Mucosa of gallbladder (tissue), 1 donor: ENCODE measurements around the gene CERS3. TPM values are rescaled to one million over a fixed set of nuclear protein-coding genes. Genes with fewer than 3 reads are reported as not detected.
A peak's percentile ranks its signal among the peaks of the same experiment; 100 is the strongest.
"Not testable (repeated sequence)": the region's sequence is repeated elsewhere in the genome, so short reads cannot be mapped to it uniquely, and the experiment has no call there.

ENCODE experiments used
- DNase-seq: peaks from one replicate; pipeline ENCODE4 v3.0.0-alpha.2; 2020; ENCODE audit warnings: low spot score
- total RNA-seq: library from RNA; stranded (reverse); gene quantifications from one replicate; pipeline ENCODE4 v1.2.1, GENCODE V29; 2021
- donor health status: DM: no; HTN: no; CAD: no.

CERS3 gene
- total RNA-seq, 1 donor from 2014 or later, result not detected

GRCh38 chr15:100464888-100465287, 63.9 kb downstream of the CERS3 start:
- DNase-seq, result no peak

- no peak for DNase-seq
These were observed 64.5 kb downstream of the CERS3 start for GRCh38 chr15:100464256-100464655.

- DNase-seq, result no peak
These were observed 65.2 kb downstream of the CERS3 start for GRCh38 chr15:100463515-100463914.

GRCh38 chr15:100461049-100461448, 67.7 kb downstream of the CERS3 start:
- DNase-seq, result no peak

GRCh38 chr15:100457201-100457600, 71.5 kb downstream of the CERS3 start:
- DNase-seq, result no peak

- DNase-seq, result no peak
These were observed 74.6 kb downstream of the CERS3 start for GRCh38 chr15:100454148-100454547.

- no peak for DNase-seq
These were observed 80.3 kb downstream of the CERS3 start for GRCh38 chr15:100448481-100448880.

GRCh38 chr15:100441063-100441462, 87.7 kb downstream of the CERS3 start:
- DNase-seq, result not testable (repeated sequence)

- DNase-seq, result no peak
These were observed 89.2 kb downstream of the CERS3 start for GRCh38 chr15:100439514-100439913.

- DNase-seq, result peak; percentile 31
These were observed 90.2 kb downstream of the CERS3 start for GRCh38 chr15:100438570-100438969.

GRCh38 chr15:100437261-100437660, 91.5 kb downstream of the CERS3 start:
- DNase-seq, result no peak

GRCh38 chr15:100434561-100434960, 94.2 kb downstream of the CERS3 start:
- DNase-seq, result no peak

GRCh38 chr15:100434038-100434437, 94.7 kb downstream of the CERS3 start:
- no peak for DNase-seq

- DNase-seq, result no peak
These were observed 95.4 kb downstream of the CERS3 start for GRCh38 chr15:100433304-100433703.

- no peak for DNase-seq
These were observed 98.3 kb downstream of the CERS3 start for GRCh38 chr15:100430411-100430810.

- DNase-seq, result peak; percentile 13
These were observed 99.5 kb downstream of the CERS3 start for GRCh38 chr15:100429116-100429728.

GRCh38 chr15:100426937-100427336, 101.8 kb downstream of the CERS3 start:
- DNase-seq, result no peak

- DNase-seq, result no peak
These were observed 123.6 kb downstream of the CERS3 start for GRCh38 chr15:100405179-100405578.

- no peak for DNase-seq
These were observed 127.8 kb downstream of the CERS3 start for GRCh38 chr15:100400996-100401395.

- DNase-seq, result no peak
These were observed 133.9 kb downstream of the CERS3 start for GRCh38 chr15:100394736-100395440.

- DNase-seq, result no peak
These were observed 135.7 kb downstream of the CERS3 start for GRCh38 chr15:100393008-100393407.

- no peak for DNase-seq
These were observed 143.3 kb downstream of the CERS3 start for GRCh38 chr15:100385300-100386050.

GRCh38 chr15:100384108-100384410, 144.7 kb downstream of the CERS3 start:
- DNase-seq, result no peak
